HG03460 (cell line): ENCODE data around the gene CASZ1.

Experiments used
- ATAC-seq: cut with Tn5 transposase; IDR thresholded peaks from one replicate; pipeline ENCODE4 v1.9.1; 2021; ENCODE audit not compliant: unreplicated experiment

The CASZ1 gene

GRCh38 chr1:10658396-10659066 lies 137.9 kb downstream of the CASZ1 start:
- ATAC-seq, result no peak

- ATAC-seq, result no peak
Measured at GRCh38 chr1:10657088-10657847, 139.2 kb downstream of the CASZ1 start.

GRCh38 chr1:10656431-10656830 lies 140.0 kb downstream of the CASZ1 start:
- no peak for ATAC-seq

GRCh38 chr1:10655002-10655401 lies 141.4 kb downstream of the CASZ1 start:
- ATAC-seq, result no peak

- no peak for ATAC-seq
Measured at GRCh38 chr1:10653370-10654125, 142.9 kb downstream of the CASZ1 start.

- no peak for ATAC-seq
Measured at GRCh38 chr1:10652626-10653025, 143.8 kb downstream of the CASZ1 start.

- no peak for ATAC-seq
Measured at GRCh38 chr1:10651793-10652192, 144.7 kb downstream of the CASZ1 start.

- ATAC-seq, result no peak
Measured at GRCh38 chr1:10651389-10651766, 145.1 kb downstream of the CASZ1 start.

- no peak for ATAC-seq
Measured at GRCh38 chr1:10650556-10651388, 145.7 kb downstream of the CASZ1 start.

GRCh38 chr1:10649517-10650201 lies 146.8 kb downstream of the CASZ1 start:
- ATAC-seq, result no peak

GRCh38 chr1:10648689-10649516 lies 147.5 kb downstream of the CASZ1 start:
- ATAC-seq, result no peak

- ATAC-seq, result no peak
Measured at GRCh38 chr1:10647414-10648170, 148.9 kb downstream of the CASZ1 start.

- ATAC-seq, result no peak
Measured at GRCh38 chr1:10646347-10646861, 150.0 kb downstream of the CASZ1 start.

- ATAC-seq, result no peak
Measured at GRCh38 chr1:10644307-10645128, 151.9 kb downstream of the CASZ1 start.

- ATAC-seq, result no peak
Measured at GRCh38 chr1:10643607-10644306, 152.7 kb downstream of the CASZ1 start.

- no peak for ATAC-seq
Measured at GRCh38 chr1:10642403-10643080, 153.9 kb downstream of the CASZ1 start.

GRCh38 chr1:10641976-10642375 lies 154.5 kb downstream of the CASZ1 start:
- no peak for ATAC-seq
